Stimulated activated CD8-positive, alpha-beta memory T cell treated with anti-CD3 and anti-CD28 coated beads, Interleukin-15, amount 100 ng/mL, for 4 hours (primary cell): ENCODE results near the gene RETREG3.
"Not testable (repeated sequence)": the region's sequence is repeated elsewhere in the genome, so short reads cannot be mapped to it uniquely, and the experiment has no call there.

Experiments
- DNase-seq, 2 donors: peaks; one replicate each; pipeline ENCODE4 v3.0.0-alpha.2; 2020; ENCODE audit warnings: low read depth in 2 of 2

The RETREG3 gene

GRCh38 chr17:42553161-42553818 is 55.9 kb downstream of the RETREG3 start:
- no peak for DNase-seq

DNA sequence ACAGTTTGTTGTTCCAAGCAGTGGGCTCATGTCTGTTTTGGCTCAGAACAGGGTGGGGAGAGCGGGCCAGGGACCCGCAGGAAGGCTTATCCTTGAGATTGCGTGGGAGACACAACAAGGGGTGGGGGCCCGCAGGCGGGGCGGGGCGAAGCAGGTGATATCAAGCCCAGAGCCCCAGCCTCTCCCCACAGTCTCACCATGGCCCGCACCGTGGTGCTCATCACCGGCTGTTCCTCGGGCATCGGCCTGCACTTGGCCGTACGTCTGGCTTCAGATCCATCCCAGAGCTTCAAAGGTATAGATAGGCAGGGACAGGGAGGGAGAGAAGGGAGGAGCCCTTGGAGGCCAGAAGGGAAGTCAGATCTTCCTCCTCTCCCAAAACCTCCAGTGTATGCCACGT is 56.4 kb downstream of the RETREG3 start, which contains the start of gene HSD17B1:
Gene HSD17B1 (plus strand): TSS at position 188 of the 400 bp plus-strand sequence. CDS start 11 bp downstream, at position 199.
- not testable (repeated sequence) for DNase-seq

GRCh38 chr17:42548993-42549755 is 60.0 kb downstream of the RETREG3 start:
- no peak for DNase-seq

DNA sequence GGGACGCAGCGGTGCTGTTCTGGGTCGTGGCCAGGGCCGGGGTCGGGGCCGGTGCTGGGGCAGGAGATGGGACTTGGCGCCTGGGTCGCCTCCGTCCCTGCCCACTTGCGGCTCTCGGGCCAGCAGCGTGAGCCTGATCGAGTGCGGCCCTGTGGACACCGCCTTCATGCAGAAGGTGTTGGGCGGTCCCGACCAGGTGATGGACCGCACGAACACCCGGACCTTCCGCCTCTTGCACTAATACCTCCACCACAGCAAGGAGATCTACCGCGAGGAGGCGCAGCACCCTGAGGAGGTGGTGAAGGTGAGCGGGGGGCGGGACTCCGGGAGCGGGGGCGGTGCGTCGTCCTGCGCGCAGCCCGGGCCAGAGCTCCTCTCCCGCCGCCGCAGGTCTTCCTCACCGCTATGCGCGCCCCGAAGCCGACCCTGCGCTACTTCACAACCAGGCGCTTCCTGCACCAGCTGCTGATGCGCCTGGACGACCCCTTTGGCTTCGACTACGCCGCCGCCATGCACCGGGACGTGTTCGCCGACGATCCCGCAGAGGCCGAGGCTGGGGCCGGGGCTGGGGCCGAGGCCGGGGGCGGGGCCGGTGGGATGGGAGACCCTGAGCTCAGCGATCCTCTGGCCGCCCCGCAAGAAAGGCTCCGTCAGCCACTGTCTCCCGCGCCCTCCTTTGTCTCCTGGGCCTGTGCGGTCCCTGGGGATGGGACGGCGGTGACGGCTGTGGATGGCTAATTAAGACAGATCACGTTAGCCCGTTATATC is 60.9 kb downstream of the RETREG3 start:
- peak; percentile 51 to 62 for DNase-seq

DNA sequence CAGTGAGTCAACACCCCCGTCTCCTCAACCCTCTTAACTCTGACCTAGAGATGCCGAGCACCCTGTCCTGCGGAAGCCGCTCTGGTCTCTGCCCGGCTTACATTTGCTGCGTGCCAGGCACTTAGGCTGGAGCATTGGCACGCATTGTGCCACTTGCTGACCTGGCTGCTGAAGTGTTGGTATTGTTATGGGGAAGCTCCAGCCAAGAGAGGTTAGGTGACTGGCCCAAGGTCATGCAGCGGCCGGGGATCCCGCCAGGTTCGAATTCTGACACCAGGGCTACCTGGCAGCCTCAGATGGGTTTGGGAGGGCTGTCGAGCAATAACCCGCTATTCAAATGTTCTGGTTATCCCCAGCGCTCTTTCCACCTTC is 61.5 kb downstream of the RETREG3 start:
- no peak for DNase-seq

GRCh38 chr17:42547001-42547461 is 62.1 kb downstream of the RETREG3 start:
- no peak for DNase-seq

DNA sequence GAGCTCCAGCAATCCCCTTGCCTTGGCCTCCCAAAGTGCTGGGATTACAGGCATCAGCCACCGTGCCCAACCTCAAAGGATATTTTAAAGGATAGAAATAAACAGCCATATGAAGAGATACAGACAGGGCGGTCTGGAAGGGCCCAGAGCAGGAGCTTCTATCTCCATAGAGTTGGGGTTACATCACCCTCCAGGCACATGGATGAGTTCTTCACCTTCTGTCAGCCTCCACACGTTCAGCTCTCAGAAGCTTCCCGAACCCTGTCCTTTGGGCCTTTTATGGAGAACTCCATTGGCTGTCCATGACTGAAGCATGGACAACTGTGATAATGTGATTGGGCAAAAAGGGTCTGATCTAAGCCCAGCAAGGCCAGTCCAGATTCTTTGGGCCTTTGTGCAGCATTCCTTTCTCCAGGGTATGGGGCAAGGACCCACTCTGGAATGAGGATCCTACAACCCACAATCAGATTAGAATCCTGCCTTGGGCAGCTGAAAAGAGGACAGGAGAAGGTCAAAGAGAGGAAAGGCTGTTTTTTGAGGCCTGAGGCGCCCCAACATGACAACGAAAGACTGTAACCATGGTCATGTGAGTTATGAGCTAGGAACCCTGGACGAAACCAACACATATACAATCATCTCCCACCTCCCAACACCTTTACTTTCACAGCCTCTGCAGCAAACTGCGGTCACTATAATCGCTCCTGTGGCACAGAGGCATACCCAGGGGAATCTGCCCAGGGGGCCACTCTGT is 63.2 kb downstream of the RETREG3 start:
- not testable (repeated sequence) for DNase-seq

DNA sequence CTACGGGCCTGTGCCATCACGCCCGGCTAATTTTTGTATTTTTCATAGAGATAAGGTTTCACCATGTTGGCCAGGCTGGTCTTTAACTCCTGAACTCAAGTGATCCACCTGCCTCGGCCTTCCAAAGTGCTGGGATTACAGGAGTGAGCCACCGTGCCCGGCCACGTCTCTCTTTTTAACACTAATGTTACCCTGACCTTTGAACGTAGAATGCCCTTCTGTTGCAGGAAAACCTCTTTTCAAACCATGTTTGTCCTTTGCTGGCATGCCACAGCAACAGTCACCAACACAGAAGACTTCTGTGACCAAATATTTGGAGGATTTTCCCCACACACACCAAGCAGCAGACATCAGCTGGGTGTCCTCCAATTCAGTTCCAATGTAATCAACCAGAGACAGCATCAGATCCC is 64.3 kb downstream of the RETREG3 start:
- no peak for DNase-seq

- DNase-seq = no peak
These were observed 65.7 kb downstream of the RETREG3 start for GRCh38 chr17:42543190-42544079.

- DNase-seq = no peak
These were observed 67.9 kb downstream of the RETREG3 start for GRCh38 chr17:42541041-42541833.

DNA sequence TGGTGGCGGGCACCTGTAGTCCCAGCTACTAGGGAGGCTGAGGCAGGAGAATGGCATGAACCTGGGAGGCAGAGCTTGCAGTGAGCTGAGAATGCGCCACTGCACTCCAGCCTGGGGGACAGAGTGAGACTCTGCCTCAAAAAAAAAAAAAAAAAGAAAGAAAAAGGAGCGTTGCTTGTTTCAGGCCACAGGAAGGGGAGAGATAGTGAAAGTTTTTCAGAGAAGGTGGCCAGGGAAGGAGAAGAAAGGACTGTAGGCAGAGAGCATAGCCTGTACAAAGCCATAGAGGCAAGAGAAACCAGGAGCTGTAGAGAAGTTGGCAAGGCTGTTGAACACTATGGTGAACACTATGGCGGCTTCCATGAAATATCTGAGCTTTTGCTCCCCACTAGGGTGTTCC is 68.6 kb downstream of the RETREG3 start:
- not testable (repeated sequence) for DNase-seq

- DNase-seq = no peak
These were observed 70.7 kb downstream of the RETREG3 start for GRCh38 chr17:42538482-42538881.

DNA sequence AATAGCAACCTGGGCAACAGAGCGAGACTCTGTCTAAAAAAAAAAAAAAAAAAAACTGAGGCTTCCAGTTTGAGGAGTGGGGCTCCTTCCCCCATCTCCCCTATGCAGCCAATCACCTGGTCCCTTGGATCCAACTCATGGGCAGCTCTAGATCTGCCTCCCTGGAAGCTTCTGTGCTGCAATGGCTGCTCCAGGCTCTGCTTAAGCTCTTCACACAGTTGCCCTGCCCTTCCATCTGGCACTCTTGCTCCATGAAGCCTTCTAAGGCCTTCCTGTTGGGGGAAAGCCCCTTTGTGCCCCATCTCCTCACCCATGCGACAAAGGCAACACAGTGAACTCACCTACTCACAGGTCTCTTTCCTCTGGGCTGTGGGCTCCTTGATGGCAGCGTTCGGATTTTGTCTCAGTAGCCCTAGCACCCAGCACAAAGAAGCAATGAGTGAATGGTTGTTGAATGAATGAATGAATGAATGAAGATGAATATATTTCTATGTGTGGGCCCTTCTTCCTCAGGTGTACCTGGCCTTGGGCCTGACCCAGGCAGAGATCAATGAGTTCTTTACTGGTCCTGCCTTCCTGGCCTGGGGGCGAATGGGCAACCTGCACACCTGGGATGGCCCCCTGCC is 71.2 kb downstream of the RETREG3 start:
- DNase-seq = no peak

DNA sequence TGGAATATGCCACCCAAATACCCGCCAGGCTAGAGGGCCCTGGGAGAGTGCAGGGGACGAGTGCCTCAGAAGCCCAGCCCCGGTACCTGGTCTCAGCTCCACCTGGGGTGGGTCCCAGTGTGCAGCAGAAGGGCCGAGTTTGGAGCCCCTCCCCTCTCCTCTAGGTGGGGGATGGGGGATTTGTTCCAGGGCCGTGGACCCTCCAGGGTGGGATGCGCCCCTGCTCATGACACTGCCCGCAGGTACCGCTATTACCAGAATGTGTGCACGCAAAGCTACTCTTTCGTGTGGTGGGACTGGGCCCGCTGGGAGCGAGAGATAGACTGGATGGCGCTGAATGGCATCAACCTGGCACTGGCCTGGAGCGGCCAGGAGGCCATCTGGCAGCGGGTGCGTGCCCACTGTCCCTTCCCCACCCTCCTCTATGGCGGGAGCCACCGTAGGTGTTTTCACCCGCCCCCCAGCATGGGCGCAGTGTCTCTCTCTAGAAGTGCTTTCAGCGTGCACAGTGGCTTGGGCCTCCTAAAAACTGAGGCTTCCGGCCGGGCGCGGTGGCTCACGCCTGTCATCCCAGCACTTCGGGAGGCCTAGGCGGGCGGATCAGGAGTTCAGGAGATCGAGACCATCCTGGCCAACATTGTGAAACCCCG is 71.9 kb downstream of the RETREG3 start:
- no peak for DNase-seq

DNA sequence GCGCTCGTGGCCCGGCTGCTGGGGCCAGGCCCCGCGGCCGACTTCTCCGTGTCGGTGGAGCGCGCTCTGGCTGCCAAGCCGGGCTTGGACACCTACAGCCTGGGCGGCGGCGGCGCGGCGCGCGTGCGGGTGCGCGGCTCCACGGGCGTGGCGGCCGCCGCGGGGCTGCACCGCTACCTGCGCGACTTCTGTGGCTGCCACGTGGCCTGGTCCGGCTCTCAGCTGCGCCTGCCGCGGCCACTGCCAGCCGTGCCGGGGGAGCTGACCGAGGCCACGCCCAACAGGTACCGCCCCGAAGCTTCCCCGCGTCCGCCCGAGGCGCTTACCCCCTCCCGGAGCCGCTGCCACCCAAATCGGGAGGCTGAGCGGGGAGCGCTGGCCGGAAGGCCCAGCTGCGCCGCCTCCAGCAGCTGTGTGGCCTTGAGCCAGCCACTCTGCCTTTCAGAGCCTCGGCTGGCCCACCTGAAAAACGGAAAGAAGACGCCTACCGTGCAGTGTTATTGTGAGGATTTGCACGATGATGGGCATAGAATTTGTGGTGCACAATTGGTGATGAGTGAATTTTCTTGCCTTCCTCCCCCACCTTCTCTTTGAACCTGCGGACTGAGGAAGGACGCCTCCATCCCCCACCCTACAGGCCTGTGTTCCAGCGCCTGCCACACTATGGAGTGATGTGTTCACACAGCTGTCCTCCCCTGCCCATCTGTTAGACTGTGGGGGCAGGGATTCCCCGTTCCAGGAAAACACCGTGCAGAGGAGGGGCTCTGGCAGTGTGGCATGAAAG is 72.6 kb downstream of the RETREG3 start:
- peak in 1 of 2 donors; percentile 42 for DNase-seq

GRCh38 chr17:42536048-42536371 is 73.2 kb downstream of the RETREG3 start, which contains the start of gene NAGLU:
NAGLU (plus strand) TSS chr17:42536241; CDS start chr17:42536273, 32 bp downstream.
- DNase-seq = peak; percentile 67 to 68

- no peak for DNase-seq
These were observed 73.8 kb downstream of the RETREG3 start for GRCh38 chr17:42535155-42536047.
